Endodermal cell (in vitro differentiated cells): ENCODE measurements around the gene CRYAA. TPM values are rescaled to one million over a fixed set of nuclear protein-coding genes. Genes with fewer than 3 reads are reported as not detected.

ENCODE experiments used
- DNase-seq: peaks from one replicate; pipeline ENCODE4 v3.0.0-alpha.2; 2017
- H3K27ac ChIP-seq: 2 replicates; pipeline ENCODE4 v1.5.1; 2013; ENCODE audit warnings: mild to moderate bottlenecking, low read depth, low read length, moderate library complexity
- H3K27me3 ChIP-seq: 2 replicates; pipeline ENCODE4 v1.6.1; 2013; ENCODE audit warnings: mild to moderate bottlenecking, low read length, moderate library complexity; ENCODE audit not compliant: insufficient read depth, control insufficient read depth, poor library complexity, severe bottlenecking
- H3K36me3 ChIP-seq: 2 replicates; pipeline ENCODE4 v1.7.0; 2013; ENCODE audit warnings: mild to moderate bottlenecking, low read length, moderate library complexity; ENCODE audit not compliant: control insufficient read depth, insufficient read depth
- H3K4me1 ChIP-seq: one replicate; pipeline ENCODE4 v1.7.0; 2013; ENCODE audit warnings: low read length; ENCODE audit not compliant: control insufficient read depth, insufficient read depth
- H3K4me3 ChIP-seq: 2 replicates; pipeline ENCODE4 v1.5.1; 2013; ENCODE audit warnings: mild to moderate bottlenecking, low read length, moderate library complexity
- H3K9ac ChIP-seq: 2 replicates; pipeline ENCODE4 v1.6.1; 2013; ENCODE audit warnings: mild to moderate bottlenecking, low read length, moderate library complexity; ENCODE audit not compliant: poor library complexity, severe bottlenecking; ENCODE audit errors: extremely low read depth
- H3K9me3 ChIP-seq: 2 replicates; pipeline ENCODE4 v1.6.1; 2013; ENCODE audit warnings: mild to moderate bottlenecking, low read length, moderate library complexity; ENCODE audit not compliant: control insufficient read depth
- H3K27ac Mint-ChIP-seq: 2 replicates; pipeline ENCODE4 v1.8.0; 2020; ENCODE audit warnings: mixed read lengths
- H3K27me3 Mint-ChIP-seq: 2 replicates; pipeline ENCODE4 v1.8.0; 2021; ENCODE audit warnings: mild to moderate bottlenecking, mixed read lengths; ENCODE audit not compliant: insufficient read depth
- H3K36me3 Mint-ChIP-seq: 2 replicates; pipeline ENCODE4 v1.8.0; 2020; ENCODE audit warnings: low read depth, mixed read lengths
- H3K4me1 Mint-ChIP-seq: 2 replicates; pipeline ENCODE4 v1.8.0; 2020; ENCODE audit warnings: mixed read lengths
- H3K4me3 Mint-ChIP-seq: 2 replicates; pipeline ENCODE4 v1.8.0; 2020; ENCODE audit warnings: mild to moderate bottlenecking, moderate library complexity, mixed read lengths
- H3K9me3 Mint-ChIP-seq: 2 replicates; pipeline ENCODE4 v1.8.0; 2020; ENCODE audit warnings: mild to moderate bottlenecking, mixed read lengths
- WGBS, 2 experiments: methylation state at CpG; one replicate each; pipeline versions ENCODE4 v1.1.5 to v1.1.7; 2013; ENCODE audit warnings: missing lambda C conversion rate in 2 of 2, mixed read lengths in 1 of 2; ENCODE audit not compliant: insufficient coverage in 1 of 2, insufficient read length in 1 of 2; 5-methylcytosine and 5-hydroxymethylcytosine counted together
- total RNA-seq, 2 donors: library from RNA; stranded (reverse); fragmentation: NEBNext Ultra II Directional in 1 of 2; extraction: Animal tissue kit (Norgen Biotek cat#: 25700) in 1 of 2; gene quantifications; 2 replicates in 1 of 2; 3 replicates in 1 of 2; pipeline ENCODE4 v1.2.1, GENCODE V29; 2021
- TF ChIP-seq, protein P1 (sequence below): fragments of 200-600 bp; sonication (generic); conservative IDR thresholded peaks from 2 replicates; pipeline ENCODE4 v1.5.0; 2021; ENCODE audit warnings: antibody characterized with exemption, mild to moderate bottlenecking

The CRYAA gene
- total RNA-seq, 2 donors from 2014 or later = not detected

- Mint-ChIP-seq H3K4me1 (peaks cover 2% of the 10 kb centered on the region), H3K4me3 (no peak overlapping the region), H3K36me3 (no peaks in the 10 kb centered on the region), H3K27me3 (peaks cover 9% of the 10 kb centered on the region), H3K9me3 (no peaks in the 10 kb centered on the region), H3K27ac (no peak overlapping the region)
- Histone ChIP-seq H3K36me3 (no peaks in the 10 kb centered on the region), H3K27me3 (no peaks in the 10 kb centered on the region), H3K27ac (no peak overlapping the region), H3K4me3 (no peak overlapping the region), H3K9me3 (peaks cover 1% of the 10 kb centered on the region), H3K4me1 (no peaks in the 10 kb centered on the region), H3K9ac (no peak overlapping the region)
- DNase-seq = peak; percentile 7
- TF ChIP-seq, protein P1, sequence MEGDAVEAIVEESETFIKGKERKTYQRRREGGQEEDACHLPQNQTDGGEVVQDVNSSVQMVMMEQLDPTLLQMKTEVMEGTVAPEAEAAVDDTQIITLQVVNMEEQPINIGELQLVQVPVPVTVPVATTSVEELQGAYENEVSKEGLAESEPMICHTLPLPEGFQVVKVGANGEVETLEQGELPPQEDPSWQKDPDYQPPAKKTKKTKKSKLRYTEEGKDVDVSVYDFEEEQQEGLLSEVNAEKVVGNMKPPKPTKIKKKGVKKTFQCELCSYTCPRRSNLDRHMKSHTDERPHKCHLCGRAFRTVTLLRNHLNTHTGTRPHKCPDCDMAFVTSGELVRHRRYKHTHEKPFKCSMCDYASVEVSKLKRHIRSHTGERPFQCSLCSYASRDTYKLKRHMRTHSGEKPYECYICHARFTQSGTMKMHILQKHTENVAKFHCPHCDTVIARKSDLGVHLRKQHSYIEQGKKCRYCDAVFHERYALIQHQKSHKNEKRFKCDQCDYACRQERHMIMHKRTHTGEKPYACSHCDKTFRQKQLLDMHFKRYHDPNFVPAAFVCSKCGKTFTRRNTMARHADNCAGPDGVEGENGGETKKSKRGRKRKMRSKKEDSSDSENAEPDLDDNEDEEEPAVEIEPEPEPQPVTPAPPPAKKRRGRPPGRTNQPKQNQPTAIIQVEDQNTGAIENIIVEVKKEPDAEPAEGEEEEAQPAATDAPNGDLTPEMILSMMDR = no peak
- 94 to 100% methylated on average over 1 to 10 of the region's 11 CpGs for WGBS, 2 experiments
Observed at GRCh38 chr21:43193088-43193650, 24.4 kb downstream of the CRYAA start.

GRCh38 chr21:43193651-43194302, 25.0 kb downstream of the CRYAA start:
- Mint-ChIP-seq H3K36me3 (no peaks in the 10 kb centered on the region), H3K4me1 (peaks cover 2% of the 10 kb centered on the region), H3K4me3 (no peak overlapping the region), H3K9me3 (no peaks in the 10 kb centered on the region), H3K27ac (no peak overlapping the region), H3K27me3 (peaks cover 9% of the 10 kb centered on the region)
- Histone ChIP-seq H3K9me3 (peaks cover 5% of the 10 kb centered on the region), H3K4me1 (no peaks in the 10 kb centered on the region), H3K27me3 (no peaks in the 10 kb centered on the region), H3K4me3 (no peak overlapping the region), H3K9ac (no peak overlapping the region), H3K27ac (no peak overlapping the region), H3K36me3 (no peaks in the 10 kb centered on the region)
- TF ChIP-seq, protein P1 = no peak
- DNase-seq = peak; percentile 28
- WGBS, 2 experiments = 94 to 97% methylated on average over 18 to 19 of the region's 19 CpGs

DNA sequence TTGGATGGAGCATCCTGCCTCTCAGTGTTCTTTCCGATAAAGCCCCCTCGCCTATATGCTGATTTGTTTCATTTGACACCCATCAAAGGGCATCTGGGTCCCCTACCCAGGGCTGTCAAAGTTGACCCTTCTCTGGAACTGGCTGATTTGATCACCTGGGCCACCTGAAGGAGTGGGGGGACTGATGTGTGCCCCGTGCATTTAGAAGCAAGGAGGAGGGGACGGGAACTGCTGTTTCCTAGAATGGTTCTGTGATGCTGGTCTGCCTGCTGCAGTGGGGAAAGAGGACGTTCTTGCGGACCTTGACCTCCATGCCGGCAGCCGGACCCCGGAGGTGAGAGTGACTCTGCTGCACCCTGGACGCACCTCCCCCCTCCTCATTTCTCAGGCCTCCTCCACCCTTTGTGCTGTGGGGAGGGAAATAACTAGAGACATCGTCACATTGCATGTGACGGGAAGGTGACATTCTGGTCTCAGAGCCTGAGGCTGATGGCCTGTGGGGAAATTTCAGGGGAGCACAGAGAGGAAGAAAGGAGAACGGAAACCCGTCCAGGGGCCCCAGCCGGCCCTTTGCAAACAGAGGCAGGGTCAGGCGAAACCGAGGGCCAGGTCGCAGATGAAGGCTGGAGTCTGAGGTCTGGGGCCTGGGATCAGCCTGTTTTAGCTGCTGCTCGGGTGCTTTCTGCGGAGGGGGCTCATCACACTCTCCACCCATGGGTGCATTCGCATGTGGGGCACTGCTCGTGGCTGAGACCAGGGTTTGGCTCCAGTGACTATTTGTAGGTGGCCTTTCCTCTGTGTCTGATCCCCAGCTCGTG, 25.7 kb downstream of the CRYAA start:
- H3K9me3 ChIP-seq = peaks cover 6% of the 10 kb centered on the region
- no peak overlapping the region for H3K9ac ChIP-seq
- H3K27me3 ChIP-seq = no peaks in the 10 kb centered on the region
- H3K4me3 ChIP-seq = no peak overlapping the region
- H3K9me3 Mint-ChIP-seq = no peaks in the 10 kb centered on the region
- H3K27me3 Mint-ChIP-seq = peaks cover 9% of the 10 kb centered on the region
- H3K4me1 ChIP-seq = no peaks in the 10 kb centered on the region
- H3K4me3 Mint-ChIP-seq = no peak overlapping the region
- peak; percentile 47 for DNase-seq
- peak overlapping the region; percentile 18 for H3K27ac Mint-ChIP-seq
- H3K4me1 Mint-ChIP-seq = peaks cover 2% of the 10 kb centered on the region
- H3K36me3 ChIP-seq = no peaks in the 10 kb centered on the region
- WGBS, 2 experiments = 91 to 94% methylated on average over 13 to 23 of the region's 23 CpGs
- H3K27ac ChIP-seq = no peak overlapping the region
- TF ChIP-seq, protein P1 = no peak
- H3K36me3 Mint-ChIP-seq = no peaks in the 10 kb centered on the region
